BJ (cell line): ENCODE measurements around the gene PEX1. TPM values are rescaled to one million over a fixed set of nuclear protein-coding genes. Genes with fewer than 3 reads are reported as not detected.

Experiments used
- CTCF ChIA-PET: fragments of 350-600 bp; formaldehyde crosslinking; extraction: SDS; loops from one replicate; lab custom pipeline; 2021; ENCODE audit warnings: antibody characterized with exemption, inconsistent platforms; lab: Yijun Ruan, JAX
- POLR2A ChIA-PET: fragments of 300-600 bp; sonication (Branson Sonifier 250); formaldehyde crosslinking; extraction: SDS; loops from one replicate; lab custom pipeline; 2021; ENCODE audit warnings: antibody characterized with exemption; lab: Charles Lee
- DNase-seq: peaks from one replicate; pipeline ENCODE4 v3.0.0-alpha.2; 2011; ENCODE audit warnings: low read depth
- H3K27me3 ChIP-seq: 2 replicates; pipeline ENCODE4 v1.6.0; 2011; ENCODE audit warnings: low read length; ENCODE audit not compliant: control insufficient read depth, insufficient read depth
- H3K36me3 ChIP-seq: 2 replicates; pipeline ENCODE4 v1.5.1; 2011; ENCODE audit warnings: low read length; ENCODE audit not compliant: control insufficient read depth, insufficient read depth
- H3K4me3 ChIP-seq: 2 replicates; pipeline ENCODE4 v1.5.1; 2011; ENCODE audit warnings: low read depth, mild to moderate bottlenecking, control low read depth, low read length
- CTCF ChIP-seq: IDR thresholded peaks from 2 replicates; pipeline ENCODE4 v1.5.1; 2011; ENCODE audit warnings: low read depth, mild to moderate bottlenecking, control low read depth, inconsistent platforms, low read length, moderate library complexity; ENCODE audit not compliant: insufficient read depth
- polyA plus RNA-seq: library from polyadenylated mRNA; depleted of rRNA; stranded (reverse); fragments of >200 nt; gene quantifications from 2 replicates; pipeline ENCODE4 v1.2.3, GENCODE V29; 2011

The PEX1 gene
- polyA plus RNA-seq, 1 experiment, result 8.2 TPM

GRCh38 chr7:92523110-92523509 is 5.2 kb downstream of the PEX1 start:
- Histone ChIP-seq H3K4me3 (no peak overlapping the region), H3K36me3 (no peaks in the 10 kb centered on the region), H3K27me3 (no peaks in the 10 kb centered on the region)
- DNase-seq, result no peak
- POLR2A ChIA-PET, result no interaction called here
- CTCF ChIA-PET, result no interaction called here
- no peak for TF ChIP-seq CTCF

GRCh38 chr7:92520024-92520423 is 8.3 kb downstream of the PEX1 start:
- ChIA-PET POLR2A (no interaction called here), CTCF (no interaction called here)
- Histone ChIP-seq H3K36me3 (peaks cover 3% of the 10 kb centered on the region), H3K4me3 (no peak overlapping the region), H3K27me3 (no peaks in the 10 kb centered on the region)
- DNase-seq, result no peak
- TF ChIP-seq CTCF, result no peak

- Histone ChIP-seq H3K36me3 (peaks cover 3% of the 10 kb centered on the region), H3K27me3 (no peaks in the 10 kb centered on the region), H3K4me3 (no peak overlapping the region)
- peak; percentile 1 for DNase-seq
- CTCF ChIA-PET, result interaction anchor here (1.4 to 1.5 kb wide), 2 partner anchors 8 to 31 kb away, joined by 3 to 4 read pairs; no protein-coding TSS in a partner anchor
- POLR2A ChIA-PET, result no interaction called here
- TF ChIP-seq CTCF, result no peak
Measured at GRCh38 chr7:92517631-92518030, 10.7 kb downstream of the PEX1 start.

GRCh38 chr7:92513167-92513902 is 15.0 kb downstream of the PEX1 start:
- Histone ChIP-seq H3K4me3 (no peak overlapping the region), H3K27me3 (no peaks in the 10 kb centered on the region), H3K36me3 (peaks cover 3% of the 10 kb centered on the region)
- ChIA-PET POLR2A (no interaction called here), CTCF (no interaction called here)
- DNase-seq, result no peak
- no peak for TF ChIP-seq CTCF

- TF ChIP-seq CTCF, result no peak
- ChIA-PET CTCF (interaction anchor here (1.4 kb wide), 1 partner anchor 10 kb away, joined by 4 read pairs; no protein-coding TSS in a partner anchor), POLR2A (no interaction called here)
Measured at GRCh38 chr7:92508946-92509345, 19.4 kb downstream of the PEX1 start.

More at GRCh38 chr7:92508946-92509345, 19.4 kb downstream of the PEX1 start:
- Histone ChIP-seq H3K27me3 (no peaks in the 10 kb centered on the region), H3K36me3 (peaks cover 1% of the 10 kb centered on the region; the same call in 1 of the 2 replicates), H3K4me3 (no peak overlapping the region)
- DNase-seq, result no peak
